ENCODE data around the gene TUSC7.

The TUSC7 gene

GRCh38 chr3:116709479-116709878 is at the start of gene TUSC7:
TSS of gene TUSC7 (plus strand) at chr3:116709779.
- no peak for DNase-seq (ENCODE audit: extremely low spot score)
- TF ChIP-seq L3MBTL2 (conservative IDR thresholded peaks at IDR 0.05) (no peak), TARDBP (IDR thresholded peaks at IDR 0.05) (no peak), ZNF384 (IDR thresholded peaks at IDR 0.05) (no peak), BHLHE40 (IDR thresholded peaks at IDR 0.05; ENCODE audit: borderline replicate concordance) (no peak), ARNT (IDR thresholded peaks at IDR 0.05) (no peak), CTBP1 (IDR thresholded peaks at IDR 0.05; ENCODE audit: borderline replicate concordance) (no peak), HDGF (IDR thresholded peaks at IDR 0.05; ENCODE audit: borderline replicate concordance) (no peak), FOXK2 (IDR thresholded peaks at IDR 0.05) (no peak), SUZ12 (IDR thresholded peaks at IDR 0.05) (no peak), FOXA1 (IDR thresholded peaks at IDR 0.05) (no peak), NFRKB (IDR thresholded peaks at IDR 0.05) (no peak), FOXM1 (IDR thresholded peaks at IDR 0.05; ENCODE audit: borderline replicate concordance) (no peak), ELF4 (IDR thresholded peaks at IDR 0.05) (no peak), SP1 (IDR thresholded peaks at IDR 0.05) (no peak), LEF1 (IDR thresholded peaks at IDR 0.05; ENCODE audit: borderline replicate concordance) (no peak)
- TF ChIP-seq, protein P1, sequence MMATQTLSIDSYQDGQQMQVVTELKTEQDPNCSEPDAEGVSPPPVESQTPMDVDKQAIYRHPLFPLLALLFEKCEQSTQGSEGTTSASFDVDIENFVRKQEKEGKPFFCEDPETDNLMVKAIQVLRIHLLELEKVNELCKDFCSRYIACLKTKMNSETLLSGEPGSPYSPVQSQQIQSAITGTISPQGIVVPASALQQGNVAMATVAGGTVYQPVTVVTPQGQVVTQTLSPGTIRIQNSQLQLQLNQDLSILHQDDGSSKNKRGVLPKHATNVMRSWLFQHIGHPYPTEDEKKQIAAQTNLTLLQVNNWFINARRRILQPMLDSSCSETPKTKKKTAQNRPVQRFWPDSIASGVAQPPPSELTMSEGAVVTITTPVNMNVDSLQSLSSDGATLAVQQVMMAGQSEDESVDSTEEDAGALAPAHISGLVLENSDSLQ (IDR thresholded peaks at IDR 0.05): no peak
- ChIA-PET CTCF (no interaction called here), POLR2A (no interaction called here)

DNA sequence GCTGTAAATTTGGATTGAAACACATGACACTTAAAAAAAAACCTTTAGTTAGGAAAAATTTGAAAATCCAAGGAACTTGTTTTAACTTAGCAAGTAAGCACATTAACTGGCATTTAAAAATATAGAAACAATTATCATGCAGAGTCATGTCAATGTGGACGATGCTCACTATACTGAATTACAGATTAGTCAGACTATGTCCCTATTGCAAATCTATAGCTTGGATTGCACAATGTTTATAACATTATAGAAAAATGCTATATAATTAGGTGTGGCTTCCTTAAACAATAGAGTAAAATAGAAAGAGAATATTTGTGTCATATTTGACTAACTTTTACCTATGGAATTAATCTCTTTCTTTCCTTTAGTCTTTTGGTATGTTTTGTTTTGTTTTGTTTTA is 48.4 kb upstream of the TUSC7 start:
- CTCF ChIA-PET: interaction anchor here (1.0 kb wide), 1 partner anchor 33 kb away, joined by 4 read pairs; no protein-coding TSS in a partner anchor
- TF ChIP-seq FOXA1 (IDR thresholded peaks at IDR 0.05): no peak
- TF ChIP-seq L3MBTL2 (conservative IDR thresholded peaks at IDR 0.05): no peak
- TF ChIP-seq BHLHE40 (IDR thresholded peaks at IDR 0.05; ENCODE audit: borderline replicate concordance): no peak
- TF ChIP-seq CTBP1 (IDR thresholded peaks at IDR 0.05; ENCODE audit: borderline replicate concordance): no peak
- no peak for TF ChIP-seq HDGF (IDR thresholded peaks at IDR 0.05; ENCODE audit: borderline replicate concordance)
- no peak for TF ChIP-seq SP1 (IDR thresholded peaks at IDR 0.05)
- no peak for TF ChIP-seq ARNT (IDR thresholded peaks at IDR 0.05)
- no peak for TF ChIP-seq ELF4 (IDR thresholded peaks at IDR 0.05)
- POLR2A ChIA-PET: no interaction called here

DNA sequence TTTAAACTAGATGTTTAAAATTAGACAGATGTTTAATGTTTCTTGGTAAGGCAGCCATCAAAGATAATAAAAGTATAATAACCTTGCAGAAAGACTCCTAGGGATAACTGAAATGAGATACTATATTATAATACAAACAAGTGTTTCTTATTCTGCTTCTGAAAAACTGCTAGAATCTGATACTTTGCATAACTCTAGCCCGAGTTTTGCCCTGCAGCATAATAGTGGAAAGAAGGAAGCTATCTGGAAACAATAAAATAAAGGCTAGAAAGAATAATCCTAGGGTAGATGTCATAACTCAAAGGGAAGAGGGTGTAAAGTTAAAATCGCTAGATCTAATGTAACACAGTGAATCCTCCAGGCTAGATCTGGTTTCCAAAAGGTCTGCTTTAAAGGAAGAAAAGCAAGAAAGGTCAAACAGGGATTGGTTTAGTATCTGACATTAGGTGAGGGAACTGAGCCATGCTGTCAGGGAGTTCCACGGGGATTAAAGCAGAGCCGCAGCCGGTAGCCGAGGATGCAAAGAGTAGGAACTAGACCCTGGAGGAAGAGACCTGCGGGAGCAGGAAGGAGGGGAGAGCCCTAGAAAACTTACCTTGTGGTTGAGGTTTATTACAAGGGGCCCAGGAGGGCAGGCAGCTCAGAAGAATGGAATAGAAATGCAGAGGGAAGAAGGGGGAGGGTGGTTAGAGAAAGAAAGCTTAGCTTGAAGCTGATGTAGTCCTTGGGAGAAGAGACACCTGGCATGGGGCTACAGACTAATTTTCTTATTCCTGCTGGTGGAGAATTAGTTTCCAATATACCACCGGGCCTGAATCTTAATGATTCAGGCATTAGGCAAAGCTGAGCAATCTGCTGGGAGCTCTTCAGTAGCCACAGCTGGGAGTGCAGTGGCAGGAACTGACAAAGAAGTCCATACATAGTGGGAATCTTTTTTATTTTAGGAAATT is 46.1 kb upstream of the TUSC7 start:
- ChIA-PET CTCF (no interaction called here), POLR2A (no interaction called here)
- TF ChIP-seq HDGF (IDR thresholded peaks at IDR 0.05; ENCODE audit: borderline replicate concordance) (no peak), SP1 (IDR thresholded peaks at IDR 0.05) (no peak), SUZ12 (IDR thresholded peaks at IDR 0.05) (no peak), NFRKB (IDR thresholded peaks at IDR 0.05) (no peak), L3MBTL2 (conservative IDR thresholded peaks at IDR 0.05) (no peak), ZNF384 (IDR thresholded peaks at IDR 0.05) (no peak), TARDBP (IDR thresholded peaks at IDR 0.05) (no peak), BHLHE40 (IDR thresholded peaks at IDR 0.05; ENCODE audit: borderline replicate concordance) (no peak), FOXK2 (IDR thresholded peaks at IDR 0.05) (no peak), FOXM1 (IDR thresholded peaks at IDR 0.05; ENCODE audit: borderline replicate concordance) (no peak), FOXA1 (IDR thresholded peaks at IDR 0.05) (no peak), LEF1 (IDR thresholded peaks at IDR 0.05; ENCODE audit: borderline replicate concordance) (no peak), ELF4 (IDR thresholded peaks at IDR 0.05) (no peak), CTBP1 (IDR thresholded peaks at IDR 0.05; ENCODE audit: borderline replicate concordance) (no peak), ARNT (IDR thresholded peaks at IDR 0.05) (no peak)
- TF ChIP-seq, protein P1 (IDR thresholded peaks at IDR 0.05): no peak
- DNase-seq (ENCODE audit: extremely low spot score): peak; percentile 5

More for the DNA sequence above, 48.4 kb upstream of the TUSC7 start:
- DNase-seq (ENCODE audit: extremely low spot score): no peak

GRCh38 chr3:116667324-116667723 is 42.3 kb upstream of the TUSC7 start:
- CTCF ChIA-PET: no interaction called here
- POLR2A ChIA-PET: no interaction called here
- DNase-seq (ENCODE audit: extremely low spot score): no peak
- TF ChIP-seq SP1 (IDR thresholded peaks at IDR 0.05) (no peak), TARDBP (IDR thresholded peaks at IDR 0.05) (no peak), FOXK2 (IDR thresholded peaks at IDR 0.05) (no peak), ELF4 (IDR thresholded peaks at IDR 0.05) (no peak), NFRKB (IDR thresholded peaks at IDR 0.05) (no peak), FOXM1 (IDR thresholded peaks at IDR 0.05; ENCODE audit: borderline replicate concordance) (no peak), ARNT (IDR thresholded peaks at IDR 0.05) (no peak)
- TF ChIP-seq, protein P1 (IDR thresholded peaks at IDR 0.05): no peak

GRCh38 chr3:116667791-116668190 is 41.8 kb upstream of the TUSC7 start:
- ChIA-PET CTCF (no interaction called here), POLR2A (no interaction called here)
- TF ChIP-seq FOXA1 (IDR thresholded peaks at IDR 0.05): no peak
- TF ChIP-seq L3MBTL2 (conservative IDR thresholded peaks at IDR 0.05): no peak
- no peak for TF ChIP-seq ARNT (IDR thresholded peaks at IDR 0.05)
- TF ChIP-seq, protein P1 (IDR thresholded peaks at IDR 0.05): no peak
- TF ChIP-seq SP1 (IDR thresholded peaks at IDR 0.05): no peak
- TF ChIP-seq TARDBP (IDR thresholded peaks at IDR 0.05): no peak
- TF ChIP-seq ZNF384 (IDR thresholded peaks at IDR 0.05): no peak
- no peak for DNase-seq (ENCODE audit: extremely low spot score)

Measured in HEK293T (cell line).